ENCODE results near the gene MCEMP1.

Gene MCEMP1, protein sequence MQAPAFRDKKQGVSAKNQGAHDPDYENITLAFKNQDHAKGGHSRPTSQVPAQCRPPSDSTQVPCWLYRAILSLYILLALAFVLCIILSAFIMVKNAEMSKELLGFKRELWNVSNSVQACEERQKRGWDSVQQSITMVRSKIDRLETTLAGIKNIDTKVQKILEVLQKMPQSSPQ

GRCh38 chr19:7676854-7677253 lies at the start of gene MCEMP1:
TSS of gene MCEMP1 (plus strand) at chr19:7677090. CDS start at chr19:7677121, 31 bp downstream.
- DNase-seq (ENCODE audit: low read depth) = no peak
- TF ChIP-seq, protein P1, sequence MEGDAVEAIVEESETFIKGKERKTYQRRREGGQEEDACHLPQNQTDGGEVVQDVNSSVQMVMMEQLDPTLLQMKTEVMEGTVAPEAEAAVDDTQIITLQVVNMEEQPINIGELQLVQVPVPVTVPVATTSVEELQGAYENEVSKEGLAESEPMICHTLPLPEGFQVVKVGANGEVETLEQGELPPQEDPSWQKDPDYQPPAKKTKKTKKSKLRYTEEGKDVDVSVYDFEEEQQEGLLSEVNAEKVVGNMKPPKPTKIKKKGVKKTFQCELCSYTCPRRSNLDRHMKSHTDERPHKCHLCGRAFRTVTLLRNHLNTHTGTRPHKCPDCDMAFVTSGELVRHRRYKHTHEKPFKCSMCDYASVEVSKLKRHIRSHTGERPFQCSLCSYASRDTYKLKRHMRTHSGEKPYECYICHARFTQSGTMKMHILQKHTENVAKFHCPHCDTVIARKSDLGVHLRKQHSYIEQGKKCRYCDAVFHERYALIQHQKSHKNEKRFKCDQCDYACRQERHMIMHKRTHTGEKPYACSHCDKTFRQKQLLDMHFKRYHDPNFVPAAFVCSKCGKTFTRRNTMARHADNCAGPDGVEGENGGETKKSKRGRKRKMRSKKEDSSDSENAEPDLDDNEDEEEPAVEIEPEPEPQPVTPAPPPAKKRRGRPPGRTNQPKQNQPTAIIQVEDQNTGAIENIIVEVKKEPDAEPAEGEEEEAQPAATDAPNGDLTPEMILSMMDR (IDR thresholded peaks at IDR 0.05; ENCODE audit: insufficient read depth, low read depth, low read length, missing control alignments) = no peak
- no peak within 1 kb of the TSS for H3K4me3 ChIP-seq (ENCODE audit: low read length)

DNA sequence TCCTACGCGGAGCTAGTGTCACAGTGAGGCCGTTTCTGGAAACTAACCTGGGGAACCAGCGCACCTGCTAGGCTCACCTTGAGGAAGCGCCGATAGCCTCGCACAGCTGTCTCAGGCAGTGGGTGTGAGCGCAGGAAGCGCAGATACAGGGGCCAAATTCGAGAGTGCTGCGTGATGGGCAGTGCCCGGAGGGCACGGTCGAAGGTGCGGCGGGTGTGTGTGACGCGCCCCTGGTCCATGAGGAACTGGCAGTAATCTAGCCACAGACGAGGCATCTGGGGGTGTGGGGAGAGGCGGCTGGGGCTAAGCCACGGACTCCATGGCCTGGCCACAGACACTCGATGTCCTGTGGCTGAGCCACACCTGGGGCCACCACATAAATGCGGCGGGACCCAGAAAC lies 49.7 kb upstream of the MCEMP1 start:
- DNase-seq (ENCODE audit: low read depth) = no peak
- TF ChIP-seq, protein P1 (IDR thresholded peaks at IDR 0.05; ENCODE audit: insufficient read depth, low read depth, low read length, missing control alignments) = no peak
- H3K4me3 ChIP-seq (ENCODE audit: low read length) = no peak overlapping the region

DNA sequence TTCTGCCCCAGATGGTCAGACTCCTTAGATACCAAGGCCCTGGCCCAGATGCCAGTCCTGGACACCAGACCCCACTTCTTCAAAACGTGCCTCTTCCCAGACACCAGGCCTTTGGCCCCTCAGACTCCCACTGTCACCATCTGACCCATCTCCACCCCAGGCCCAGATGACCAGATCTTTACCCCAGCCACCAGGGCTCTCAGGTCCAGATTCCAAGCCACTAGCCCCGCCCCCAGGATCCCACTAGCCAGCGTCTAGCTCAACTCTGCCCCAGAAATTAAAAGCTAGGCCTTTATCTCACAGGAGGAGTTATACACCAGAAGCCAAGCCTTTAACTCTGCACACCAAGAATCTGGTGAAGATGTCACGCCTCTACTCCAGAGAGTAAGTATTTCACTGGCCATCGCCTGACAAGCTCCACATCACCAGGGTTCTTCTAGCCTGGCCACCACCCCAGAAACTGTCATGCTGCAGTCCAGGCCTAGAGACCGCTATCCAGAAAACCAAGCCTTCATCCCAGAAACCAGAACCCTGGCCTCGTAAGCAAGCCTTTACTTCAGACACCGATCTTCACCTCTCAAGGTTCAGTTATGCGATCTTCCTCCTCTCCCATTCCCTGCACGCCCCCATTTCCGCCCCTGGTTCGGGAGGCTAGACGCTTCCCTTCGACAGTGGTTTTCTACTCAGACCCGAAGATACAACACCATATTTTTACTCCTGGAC lies 48.1 kb upstream of the MCEMP1 start:
- DNase-seq (ENCODE audit: low read depth) = no peak
- H3K4me3 ChIP-seq (ENCODE audit: low read length) = peak overlapping the region; percentile 100
- TF ChIP-seq, protein P1 (IDR thresholded peaks at IDR 0.05; ENCODE audit: insufficient read depth, low read depth, low read length, missing control alignments) = no peak

GRCh38 chr19:7629347-7630054 lies 47.4 kb upstream of the MCEMP1 start, which contains the start of the genes PET100 and XAB2:
TSS of gene PET100 (plus strand) at chr19:7629793. CDS start at chr19:7629834, 41 bp downstream.
TSS of gene XAB2 (minus strand) at chr19:7629545. CDS start at chr19:7629527, 18 bp downstream.
- TF ChIP-seq, protein P1 (IDR thresholded peaks at IDR 0.05; ENCODE audit: insufficient read depth, low read depth, low read length, missing control alignments) = no peak
- H3K4me3 ChIP-seq (ENCODE audit: low read length) = peak within 1 kb of the TSS; percentile 100

GRCh38 chr19:7631577-7631976 lies 45.3 kb upstream of the MCEMP1 start:
- TF ChIP-seq, protein P1 (IDR thresholded peaks at IDR 0.05; ENCODE audit: insufficient read depth, low read depth, low read length, missing control alignments) = no peak
- DNase-seq (ENCODE audit: low read depth) = no peak
- no peak overlapping the region for H3K4me3 ChIP-seq (ENCODE audit: low read length)

More at GRCh38 chr19:7629347-7630054, 47.4 kb upstream of the MCEMP1 start, which contains the start of the genes PET100 and XAB2:
- DNase-seq (ENCODE audit: low read depth) = peak; percentile 99

DNA sequence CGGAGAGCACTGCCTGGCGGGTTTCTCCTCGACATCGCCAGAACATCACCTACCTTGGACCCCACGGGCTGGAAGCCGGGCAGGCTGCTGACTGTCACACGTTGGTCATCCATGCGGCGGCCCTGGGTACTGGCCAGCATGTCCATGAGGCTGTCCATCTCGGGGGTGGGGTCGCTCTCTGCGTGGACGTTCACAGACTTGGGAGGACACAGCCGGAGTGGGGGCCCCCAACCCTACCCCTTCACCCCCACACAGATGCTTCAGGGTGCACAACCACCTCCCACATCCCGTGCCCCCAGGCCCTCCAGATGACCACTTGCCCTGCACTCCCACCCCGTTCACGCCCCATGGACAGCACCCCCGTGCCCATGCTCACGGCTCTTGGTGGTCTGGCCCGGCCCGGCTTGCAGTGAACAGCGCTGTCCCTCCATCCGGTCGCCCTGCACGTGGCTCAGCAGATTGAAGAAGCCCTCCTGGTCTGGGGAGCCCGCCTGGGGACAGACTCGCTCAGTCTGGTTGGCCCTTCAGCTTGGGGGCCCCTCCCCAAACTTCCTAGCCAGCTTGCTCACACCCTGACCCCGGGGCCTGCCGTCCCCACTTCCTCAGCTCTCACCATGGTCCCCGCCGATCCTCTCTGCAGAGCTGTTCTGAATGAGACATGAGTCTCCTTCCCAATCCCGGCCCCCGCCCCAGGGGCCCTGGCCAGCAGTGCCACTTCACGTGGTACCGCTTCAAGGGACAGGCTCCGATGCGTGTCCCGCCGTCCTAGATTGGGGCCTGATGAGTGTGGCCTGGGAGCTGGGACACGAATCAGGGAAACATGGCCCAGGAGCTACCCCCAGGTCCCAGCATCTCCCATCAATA lies 44.3 kb upstream of the MCEMP1 start:
- TF ChIP-seq, protein P1 (IDR thresholded peaks at IDR 0.05; ENCODE audit: insufficient read depth, low read depth, low read length, missing control alignments) = no peak
- no peak overlapping the region for H3K4me3 ChIP-seq (ENCODE audit: low read length)
- no peak for DNase-seq (ENCODE audit: low read depth)
